Suppressor macrophage treated with lipopolysaccharide for 4 hours (primary cell): Measurements from ENCODE around the gene GAREM2.
A peak's percentile ranks its signal among the peaks of the same experiment; 100 is the strongest.

Source experiments
- DNase-seq: peaks from one replicate; pipeline ENCODE4 v3.0.0-alpha.2; 2020

The GAREM2 gene

DNA sequence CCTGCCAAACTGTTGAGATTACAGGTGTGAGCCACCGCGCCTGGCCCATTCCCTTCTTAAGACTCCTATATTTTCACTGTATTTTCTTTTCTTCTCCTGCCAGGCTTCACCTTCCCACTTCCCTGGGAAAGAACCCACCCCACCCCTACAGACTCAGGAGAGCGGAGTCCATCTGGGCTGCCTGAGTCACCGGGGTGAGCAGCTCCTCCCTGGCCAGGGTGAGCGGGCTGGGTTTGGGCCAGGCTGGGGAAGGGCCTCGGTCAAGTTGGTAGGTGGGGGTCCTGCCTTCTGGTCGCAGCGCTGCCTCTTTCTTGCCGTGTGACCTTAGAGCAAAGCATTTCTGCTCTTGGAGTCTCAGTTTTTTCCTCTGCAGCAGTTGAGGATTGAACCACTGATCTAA, 2.1 kb upstream of the GAREM2 start:
- DNase-seq: no peak

DNA sequence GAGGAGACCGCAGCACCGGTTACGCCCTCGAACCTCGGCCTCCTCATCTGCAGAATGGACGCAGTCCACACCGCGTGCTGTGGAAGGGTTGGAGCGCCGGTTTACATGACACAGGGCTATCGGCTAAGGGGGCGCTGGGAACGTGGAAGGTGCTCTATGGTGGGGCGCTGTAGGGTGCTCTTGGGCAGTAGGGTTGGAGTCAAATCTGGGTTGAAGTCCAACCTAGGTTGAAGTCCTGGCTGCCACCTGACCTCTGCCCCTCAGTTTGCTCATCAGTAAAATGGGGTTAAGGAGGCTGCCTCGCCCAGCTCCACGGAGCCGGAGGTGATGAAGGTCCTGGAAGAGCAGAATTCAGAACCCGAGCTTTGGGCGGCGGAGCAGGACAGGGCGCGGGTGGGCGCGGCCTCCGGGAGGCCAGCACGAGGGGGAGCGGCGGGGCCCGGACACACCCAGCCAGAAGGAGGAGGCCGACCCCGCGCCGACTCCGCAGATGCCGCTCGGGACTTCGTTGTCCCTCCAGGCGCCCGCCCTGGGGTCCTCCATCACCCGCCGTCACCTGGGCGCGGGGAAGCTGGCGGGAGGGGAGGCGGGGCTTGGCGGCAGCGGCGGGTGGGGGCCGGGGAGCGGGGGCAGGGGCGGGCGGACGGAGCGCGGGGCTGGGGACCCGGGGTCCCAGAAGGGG, 558 bp upstream of the GAREM2 start:
- no peak for DNase-seq

DNA sequence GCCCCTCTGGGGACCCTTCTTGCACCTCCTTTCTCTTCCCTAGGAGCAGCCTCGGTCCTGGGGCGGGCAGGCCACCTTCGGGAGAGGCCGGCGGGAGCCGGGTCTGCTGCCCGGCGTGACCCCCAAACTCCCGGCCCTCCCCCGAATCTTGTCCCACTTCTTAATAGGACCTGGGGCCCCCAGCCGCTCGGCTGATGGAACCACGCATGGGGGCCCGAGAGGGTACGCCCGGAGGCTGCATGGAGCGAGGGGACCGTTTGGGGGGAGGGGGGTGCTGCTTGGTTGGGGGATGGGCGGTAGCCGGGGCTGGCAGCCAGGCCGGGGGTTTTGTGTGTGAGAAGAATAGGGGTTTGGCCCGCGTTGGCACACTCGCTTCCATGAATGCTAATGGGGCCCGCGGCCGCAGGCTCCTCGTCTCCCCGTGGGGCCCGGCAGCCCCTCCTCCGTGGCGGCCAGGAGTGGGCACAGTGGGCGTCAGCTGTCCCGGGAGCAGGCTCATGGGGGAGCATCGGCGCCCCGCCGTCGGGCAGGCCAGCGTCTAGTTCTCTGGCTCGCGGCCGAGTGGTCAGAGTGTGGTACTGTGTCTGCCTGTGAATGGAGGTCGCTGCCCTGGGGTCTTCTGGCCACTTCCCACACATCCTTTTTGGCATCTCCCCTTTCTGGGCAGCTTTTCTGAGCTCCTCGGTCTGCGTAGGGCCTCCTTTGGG, 1.0 kb downstream of the GAREM2 start:
- no peak for DNase-seq

DNA sequence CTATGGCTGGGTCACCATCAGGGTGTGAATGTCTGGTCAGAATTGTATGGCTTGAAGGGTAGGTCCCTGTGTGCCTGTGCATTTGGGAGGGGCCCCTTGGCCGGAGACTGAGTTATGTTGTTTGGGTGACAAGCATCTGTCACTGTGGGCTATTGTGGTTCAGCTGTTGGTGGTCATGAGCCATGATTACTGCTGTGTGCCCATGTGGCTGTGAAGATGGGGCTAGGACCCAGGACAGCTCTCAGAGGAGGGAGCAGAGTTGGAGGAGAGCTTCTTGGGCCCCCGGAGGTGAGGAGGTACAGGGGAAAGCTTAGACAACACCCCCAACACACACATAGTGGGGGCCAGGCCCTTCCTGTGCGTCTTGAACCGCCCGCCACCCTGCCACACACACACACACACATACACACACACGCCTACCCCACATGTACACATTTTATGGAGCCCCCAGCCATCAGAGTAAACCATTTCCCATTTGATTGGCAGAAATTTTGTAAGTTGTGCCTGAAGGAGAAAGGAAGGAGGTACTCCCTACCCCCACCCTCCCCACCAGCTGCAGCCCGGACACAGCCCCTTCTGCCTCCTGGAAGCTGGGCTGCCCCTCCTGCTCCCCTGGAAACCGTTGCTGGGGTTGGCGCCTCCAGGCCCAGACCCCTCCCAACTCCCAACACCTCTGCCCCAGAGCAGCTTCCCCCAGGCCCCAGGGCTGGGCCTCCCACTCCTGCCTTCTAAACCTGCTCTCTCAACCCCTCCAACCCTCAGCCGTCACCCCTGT, 2.0 kb downstream of the GAREM2 start:
- DNase-seq: no peak

DNA sequence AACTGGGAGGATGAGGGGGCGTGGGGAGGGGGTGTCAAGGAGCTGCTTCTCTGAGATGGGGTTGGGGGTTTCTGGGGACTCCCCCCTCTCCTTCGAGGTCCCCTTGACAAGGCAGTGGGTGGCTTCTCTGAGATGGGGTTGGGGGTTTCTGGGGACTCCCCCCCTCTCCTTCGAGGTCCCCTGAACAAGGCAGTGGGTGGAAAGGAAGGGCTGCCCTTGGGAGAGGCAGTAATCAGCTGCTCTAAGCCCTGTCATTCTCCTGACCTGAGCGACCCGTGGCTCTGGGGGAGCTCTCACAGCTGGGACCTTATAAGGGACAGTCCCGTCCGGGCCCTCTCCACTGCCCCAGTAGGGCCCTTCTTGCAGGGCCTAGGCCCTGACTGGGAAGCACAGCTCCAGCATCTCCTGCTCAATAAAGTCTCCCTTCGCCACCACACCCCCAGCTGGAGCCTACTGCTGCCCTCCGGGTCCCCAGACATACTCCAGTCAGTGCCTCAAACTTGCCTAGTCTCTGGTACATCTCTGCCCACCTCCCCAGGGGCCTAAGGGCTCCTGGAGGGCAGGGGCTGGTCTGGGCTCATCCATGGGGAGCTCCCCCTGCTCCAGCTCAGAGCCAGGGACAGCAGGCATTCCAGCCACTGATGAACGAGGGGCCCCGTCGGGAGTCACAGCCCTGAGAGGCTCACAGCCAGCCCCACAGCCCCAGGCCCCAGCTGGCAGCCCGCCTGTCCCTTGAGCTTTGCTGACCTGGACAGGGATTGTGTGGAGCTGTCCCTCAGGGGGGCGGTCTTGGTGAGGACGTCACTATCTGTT, 2.8 kb downstream of the GAREM2 start:
- no peak for DNase-seq

DNA sequence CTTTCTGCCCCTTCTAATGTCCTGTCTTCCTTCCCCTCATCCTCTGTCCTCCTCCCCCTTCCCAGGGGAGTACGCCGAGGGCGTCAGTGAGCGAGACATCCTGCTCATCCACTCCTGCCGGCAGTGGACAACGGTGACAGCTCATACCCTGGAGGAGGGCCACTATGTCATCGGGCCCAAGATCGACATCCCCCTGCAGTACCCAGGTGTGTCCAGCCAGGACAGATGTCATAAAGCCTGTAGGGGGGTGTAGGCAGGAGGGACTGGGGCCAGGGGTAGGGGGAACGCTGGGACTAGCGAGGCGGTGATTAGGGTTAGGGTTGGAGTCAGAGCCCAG, 3.4 kb downstream of the GAREM2 start:
- DNase-seq: no peak

DNA sequence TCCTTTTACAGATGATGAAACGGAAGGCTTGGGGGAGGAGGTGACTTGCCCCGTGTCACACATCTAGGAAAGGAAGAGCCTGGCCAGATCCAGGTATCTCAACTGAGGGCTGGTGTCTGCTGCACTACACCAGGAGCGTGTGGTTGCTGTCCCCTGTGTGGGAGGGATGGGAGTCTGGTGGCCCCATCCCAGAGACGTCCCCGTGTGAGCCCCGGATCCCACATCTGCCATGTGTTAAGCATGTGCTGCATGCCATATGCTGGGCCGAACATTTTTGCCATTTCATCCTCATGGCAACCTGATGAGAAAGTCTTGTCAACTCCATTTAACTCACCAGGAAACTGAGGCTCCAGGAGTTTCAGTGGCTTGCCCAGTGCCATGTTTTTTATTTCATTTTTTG, 4.2 kb downstream of the GAREM2 start:
- DNase-seq: no peak

DNA sequence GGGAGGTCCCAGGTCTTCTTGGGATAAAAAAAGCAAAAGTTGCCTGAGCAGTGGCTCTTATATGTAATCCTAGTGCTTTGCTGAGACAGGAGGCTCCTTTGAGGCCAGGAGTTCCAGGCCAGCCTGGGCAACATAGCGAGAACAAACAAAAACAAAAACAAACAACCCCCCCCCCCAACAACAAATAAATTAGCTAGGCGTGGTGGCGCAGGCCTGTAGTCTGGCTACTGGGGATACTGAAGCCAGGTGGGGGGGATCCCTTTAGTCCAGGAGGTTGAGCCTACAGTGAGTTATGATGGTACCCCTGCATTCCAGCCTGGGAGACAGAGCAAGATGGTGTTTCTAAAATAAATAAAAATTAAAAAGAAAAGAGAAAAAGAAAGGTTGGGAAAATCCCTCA, 5.4 kb downstream of the GAREM2 start:
- DNase-seq: no peak

DNA sequence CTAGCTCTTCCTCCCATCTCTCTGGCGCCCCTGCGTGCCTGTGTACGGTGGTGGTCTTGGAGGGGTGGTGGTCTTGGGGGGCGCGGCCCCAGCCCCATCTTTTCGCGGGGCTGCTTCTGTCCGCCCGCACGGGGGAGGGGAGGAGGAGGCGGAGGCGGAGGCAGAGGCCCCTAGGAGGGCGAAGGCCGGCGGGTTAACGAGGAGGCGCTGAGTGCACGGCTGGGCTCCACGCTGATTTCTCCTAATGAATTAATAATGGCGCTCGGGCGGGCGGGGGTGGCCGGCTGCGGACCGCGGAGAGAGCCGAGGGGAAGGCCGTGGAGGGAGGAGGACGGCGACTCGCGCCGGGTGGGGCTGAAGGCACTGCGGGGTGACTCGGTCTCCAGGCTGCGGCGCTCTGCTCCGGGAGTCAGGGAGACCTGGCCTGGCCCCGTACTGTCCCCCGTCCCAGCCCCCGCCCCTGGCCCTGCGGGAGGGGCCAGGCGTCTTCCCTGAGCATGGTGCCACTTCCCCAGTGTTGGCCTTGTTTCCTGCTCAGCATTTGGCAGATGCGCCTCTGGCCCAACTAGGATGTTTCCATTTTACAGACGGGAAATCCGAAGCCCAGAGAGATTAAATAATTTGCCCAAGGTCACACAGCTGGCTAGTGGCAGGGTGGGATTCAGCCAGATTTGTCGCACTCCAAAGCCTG, 6.0 kb downstream of the GAREM2 start:
- DNase-seq: peak; percentile 11

DNA sequence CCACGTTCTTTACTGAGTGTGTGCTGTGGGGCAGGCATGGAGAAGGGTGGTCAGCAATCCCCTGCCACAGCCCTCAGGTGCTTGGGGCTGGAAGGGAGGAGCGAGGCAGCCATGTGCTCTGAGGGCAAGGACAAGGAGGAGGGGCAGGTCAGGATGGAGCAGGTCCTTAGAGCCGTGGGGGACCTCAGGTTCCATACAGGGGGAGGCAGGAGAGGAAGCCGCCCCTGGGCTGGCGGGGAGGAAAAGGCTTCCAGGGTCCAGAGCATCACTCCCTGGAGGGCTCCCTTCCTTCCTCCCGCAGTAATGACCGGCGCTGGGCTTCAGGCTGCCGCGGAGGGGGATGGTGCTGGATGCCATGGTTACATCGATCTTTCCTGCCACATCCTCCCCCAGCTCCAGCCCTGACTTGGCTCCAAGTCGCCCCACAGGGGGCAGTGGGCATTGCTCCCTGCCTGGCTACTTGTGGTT, 6.6 kb downstream of the GAREM2 start:
- no peak for DNase-seq

DNA sequence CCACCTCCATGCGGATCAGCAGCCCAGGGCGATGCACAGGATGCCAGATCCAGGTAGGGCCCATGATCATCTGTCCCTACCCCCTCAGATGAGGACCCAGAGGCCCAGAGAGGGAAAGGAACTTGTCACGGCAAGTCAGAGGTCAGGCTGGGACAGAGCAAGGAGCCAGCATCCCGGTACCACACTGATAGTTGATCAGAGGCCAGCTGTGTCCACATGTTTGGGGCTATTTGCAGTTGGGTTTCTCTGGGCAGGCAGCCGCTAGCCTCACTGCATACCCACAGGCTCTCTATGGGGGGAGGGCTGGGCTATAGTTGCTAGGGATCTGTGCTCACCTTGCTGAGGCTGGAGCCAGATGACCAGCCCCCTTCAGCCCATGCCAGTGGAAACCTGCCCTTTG, 9.6 kb downstream of the GAREM2 start:
- no peak for DNase-seq

DNA sequence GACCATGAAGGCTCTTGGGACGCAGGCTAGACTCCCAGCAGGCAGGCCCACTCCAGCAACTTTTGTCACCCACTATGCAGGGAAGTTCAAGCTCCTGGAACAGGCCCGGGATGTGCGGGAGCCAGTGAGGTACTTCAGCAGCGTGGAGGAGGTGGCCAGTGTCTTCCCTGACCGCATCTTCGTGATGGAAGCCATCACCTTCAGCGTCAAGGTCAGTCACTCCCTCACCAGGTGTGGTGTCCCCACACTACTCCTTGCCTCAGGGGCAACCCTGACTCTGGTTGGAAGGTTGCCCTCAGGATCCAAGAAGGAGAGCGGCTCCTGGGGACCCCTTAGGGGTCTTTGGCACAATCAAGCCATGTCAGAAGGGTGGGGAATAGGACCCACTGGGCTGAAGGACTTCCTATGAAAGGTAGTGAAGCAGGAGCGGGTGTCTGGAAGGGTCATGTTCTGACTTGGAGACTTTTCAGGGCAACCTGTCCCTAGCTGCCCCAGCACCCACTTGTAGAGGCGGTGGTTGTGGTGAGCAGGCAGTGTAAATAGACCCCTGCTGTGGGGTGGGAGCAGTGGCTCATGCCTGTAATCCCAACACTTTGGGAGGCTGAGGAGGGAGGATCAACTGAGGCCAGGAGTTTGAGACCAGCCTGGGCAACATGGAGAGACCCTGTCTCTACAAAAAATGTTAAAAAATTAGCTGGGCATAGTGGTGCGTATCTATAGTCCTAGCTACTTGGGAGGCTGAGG, 10.2 kb downstream of the GAREM2 start:
- no peak for DNase-seq

DNA sequence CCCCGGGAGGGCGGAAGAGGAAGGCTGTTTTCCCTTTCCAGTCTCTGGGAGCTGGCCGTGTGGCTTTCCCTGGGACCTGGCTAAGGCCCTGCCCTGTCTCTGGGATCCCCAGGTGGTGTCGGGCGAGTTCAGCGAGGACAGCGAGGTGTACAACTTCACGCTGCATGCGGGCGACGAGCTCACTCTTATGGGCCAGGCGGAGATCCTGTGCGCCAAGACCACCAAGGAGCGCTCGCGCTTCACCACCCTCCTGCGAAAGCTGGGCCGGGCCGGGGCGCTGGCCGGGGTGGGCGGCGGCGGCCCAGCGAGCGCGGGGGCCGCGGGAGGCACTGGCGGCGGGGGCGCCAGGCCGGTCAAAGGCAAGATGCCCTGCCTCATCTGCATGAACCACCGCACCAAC, 11.2 kb downstream of the GAREM2 start:
- DNase-seq: no peak

DNA sequence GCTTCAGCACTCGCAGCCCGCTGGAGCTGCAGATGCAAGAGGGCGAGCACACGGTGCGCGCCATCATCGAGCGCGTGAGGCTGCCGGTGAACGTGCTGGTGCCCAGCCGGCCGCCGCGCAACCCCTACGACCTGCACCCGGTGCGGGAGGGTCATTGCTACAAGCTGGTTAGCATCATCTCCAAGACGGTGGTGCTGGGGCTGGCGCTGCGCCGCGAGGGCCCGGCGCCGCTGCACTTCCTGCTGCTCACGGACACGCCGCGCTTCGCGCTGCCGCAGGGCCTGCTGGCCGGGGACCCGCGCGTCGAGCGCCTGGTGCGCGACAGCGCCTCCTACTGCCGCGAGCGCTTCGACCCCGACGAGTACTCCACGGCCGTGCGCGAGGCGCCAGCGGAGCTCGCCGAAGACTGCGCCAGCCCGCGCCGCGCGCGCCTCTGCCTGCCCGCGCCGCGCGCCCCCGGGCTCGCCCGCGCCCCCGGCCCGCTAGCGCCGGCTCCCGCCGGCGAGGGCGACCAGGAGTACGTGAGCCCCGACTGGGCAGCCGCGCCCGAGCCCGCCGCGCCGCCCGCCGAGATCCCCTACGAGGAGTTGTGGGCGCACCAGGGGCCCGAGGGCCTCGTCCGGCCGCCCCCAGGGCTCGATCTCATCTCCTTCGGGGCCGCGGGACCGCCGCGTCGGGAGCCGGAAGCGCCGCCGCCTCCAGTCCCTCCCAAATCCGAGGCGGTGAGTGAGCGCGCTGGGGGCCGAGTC, 11.8 kb downstream of the GAREM2 start:
- DNase-seq: peak; percentile 90

DNA sequence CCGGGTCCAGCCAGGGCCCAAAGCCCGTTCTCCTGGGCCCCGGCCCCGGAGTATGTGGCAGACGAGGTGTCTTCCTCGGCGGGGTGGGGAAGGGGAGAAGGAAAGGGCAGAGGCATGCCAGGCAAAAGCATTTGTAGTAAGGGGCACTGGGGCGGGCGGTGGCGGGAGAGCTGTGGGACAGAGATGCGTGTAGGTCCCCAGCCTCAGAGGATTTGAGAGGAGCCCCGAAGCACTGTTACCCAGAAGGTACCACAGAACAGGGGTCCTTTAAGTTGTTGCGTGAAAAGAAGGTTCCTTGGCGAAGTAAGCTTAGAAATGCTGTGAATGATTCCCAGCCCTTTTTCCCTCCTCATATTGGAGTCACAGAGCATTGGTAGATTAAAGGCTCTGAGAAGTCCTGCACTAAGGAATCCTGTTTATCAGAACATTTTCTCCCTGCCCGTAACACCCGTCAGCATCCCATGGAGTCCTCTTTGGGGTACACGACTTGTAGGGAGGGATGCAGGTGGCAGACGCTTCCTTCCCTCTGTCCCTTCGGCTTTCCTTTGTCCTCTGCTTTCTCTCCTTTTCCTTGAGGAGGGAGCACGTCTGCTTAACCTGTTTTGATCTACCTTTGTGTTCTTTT, 12.5 kb downstream of the GAREM2 start:
- no peak for DNase-seq

DNA sequence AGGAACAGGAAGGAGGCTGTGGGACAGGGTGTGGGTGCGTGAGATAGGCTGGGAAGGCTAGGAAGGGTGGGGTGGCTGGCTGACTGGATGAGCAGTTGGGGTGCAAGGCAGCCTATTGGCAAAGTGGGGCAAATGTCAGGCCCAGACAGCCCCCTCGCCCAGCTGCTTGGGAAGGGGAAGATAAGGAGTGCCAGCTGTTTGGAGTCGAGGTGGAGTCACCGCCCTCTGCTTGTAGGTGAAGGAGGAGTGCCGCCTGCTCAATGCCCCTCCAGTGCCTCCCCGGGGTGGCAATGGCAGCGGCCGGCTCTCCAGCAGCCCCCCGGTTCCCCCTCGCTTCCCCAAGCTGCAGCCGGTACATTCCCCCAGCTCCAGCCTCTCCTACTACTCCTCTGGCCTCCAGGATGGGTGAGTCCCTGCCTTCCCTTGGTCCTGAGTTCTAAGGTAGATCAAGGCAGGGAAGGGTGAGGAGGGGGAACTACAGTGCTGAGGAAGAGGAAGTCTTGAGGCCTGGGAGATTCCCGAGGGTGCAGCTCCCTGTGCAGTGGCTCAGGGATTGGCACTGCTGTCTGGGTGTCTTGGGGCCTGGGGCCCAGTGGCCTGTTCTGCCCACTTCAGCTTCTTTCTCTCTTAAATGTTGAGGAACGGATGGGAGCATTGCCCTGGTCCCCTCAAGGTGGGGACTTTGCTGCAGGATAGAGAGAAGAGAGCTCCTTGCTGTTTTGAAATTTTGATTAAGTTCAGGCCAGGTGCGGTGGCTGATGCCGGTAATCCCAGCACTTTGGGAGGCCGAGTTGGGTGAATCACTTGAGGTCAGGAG, 13.3 kb downstream of the GAREM2 start:
- peak; percentile 35 for DNase-seq

DNA sequence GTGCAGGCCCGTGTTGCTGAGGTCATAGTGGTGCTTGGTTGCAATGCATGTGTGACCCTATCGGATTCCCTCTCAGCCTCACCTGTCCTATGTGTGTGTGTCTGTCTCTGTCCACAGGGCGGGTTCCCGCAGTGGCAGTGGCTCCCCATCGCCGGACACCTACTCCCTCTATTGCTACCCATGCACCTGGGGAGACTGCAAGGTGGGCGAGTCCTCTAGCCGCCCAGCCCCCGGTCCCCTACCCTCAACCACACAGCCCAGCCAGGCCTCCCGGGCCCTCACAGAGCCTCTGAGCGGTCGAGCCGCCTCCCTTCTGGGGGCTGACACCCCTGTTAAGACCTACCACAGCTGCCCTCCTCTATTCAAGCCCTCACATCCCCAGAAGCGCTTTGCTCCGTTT, 14.2 kb downstream of the GAREM2 start:
- no peak for DNase-seq

DNA sequence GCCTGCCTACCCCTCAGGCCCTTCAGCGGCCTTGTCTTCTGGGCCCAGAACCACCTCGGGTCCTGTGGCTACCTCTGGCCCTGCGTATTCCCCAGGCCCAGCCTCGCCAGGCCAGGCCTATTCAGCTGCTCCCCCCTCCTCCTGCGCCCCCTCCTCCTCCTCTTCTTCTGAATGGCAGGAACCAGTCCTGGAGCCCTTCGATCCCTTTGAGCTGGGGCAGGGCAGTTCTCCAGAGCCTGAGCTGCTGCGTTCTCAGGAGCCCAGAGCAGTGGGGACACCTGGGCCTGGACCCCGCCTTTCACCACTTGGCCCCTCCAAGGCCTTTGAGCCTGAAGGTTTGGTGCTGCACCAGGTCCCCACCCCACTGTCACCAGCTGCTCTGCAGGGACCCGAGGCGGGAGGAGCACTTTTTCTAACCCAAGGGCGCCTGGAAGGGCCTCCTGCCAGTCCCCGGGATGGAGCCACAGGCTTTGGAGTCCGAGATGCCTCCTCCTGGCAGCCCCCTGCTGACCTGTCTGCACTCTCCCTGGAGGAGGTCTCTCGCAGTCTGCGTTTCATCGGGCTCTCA, 14.7 kb downstream of the GAREM2 start:
- DNase-seq: no peak

DNA sequence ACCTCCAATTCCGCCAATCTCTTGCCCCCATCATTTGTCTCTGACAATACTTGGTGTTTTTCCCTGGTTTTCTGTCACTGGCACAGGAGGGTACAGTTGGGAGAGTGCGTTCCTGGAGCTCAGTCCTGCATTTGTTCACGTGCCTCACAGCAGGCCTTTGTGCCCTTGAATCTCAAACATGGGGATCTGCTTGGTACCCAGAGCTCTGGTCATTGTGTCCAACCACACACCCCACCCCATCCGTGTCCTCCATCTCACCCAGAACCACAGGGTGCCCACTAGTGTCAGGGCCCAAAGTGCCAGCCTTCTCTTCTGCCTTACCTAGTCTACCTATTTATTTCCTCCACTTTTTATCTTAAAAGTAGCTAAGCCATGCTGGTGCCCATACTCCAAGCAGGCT, 16.2 kb downstream of the GAREM2 start:
- DNase-seq: no peak
